Stimulated activated CD4-positive, alpha-beta T cell treated with anti-CD3 and anti-CD28 coated beads, Interleukin-4, amount 100 ng/mL, for 48 hours (primary cell): ENCODE results near the gene PPP2R5C.

Source experiments
- DNase-seq, 2 donors: peaks; one replicate each; pipeline ENCODE4 v3.0.0-alpha.2; 2020; ENCODE audit warnings: low read depth in 2 of 2

Gene PPP2R5C

GRCh38 chr14:101917413-101918017, 156.0 kb downstream of the PPP2R5C start:
- no peak for DNase-seq

GRCh38 chr14:101918065-101918989, 156.8 kb downstream of the PPP2R5C start:
- DNase-seq: no peak

GRCh38 chr14:101920271-101920670, 158.8 kb downstream of the PPP2R5C start:
- DNase-seq: no peak

- DNase-seq: no peak
Observed at GRCh38 chr14:101922866-101923265, 161.4 kb downstream of the PPP2R5C start.

GRCh38 chr14:101925152-101925551, 163.6 kb downstream of the PPP2R5C start:
- DNase-seq: no peak

- DNase-seq: no peak
Observed at GRCh38 chr14:101926085-101926484, 164.6 kb downstream of the PPP2R5C start.

GRCh38 chr14:101926620-101927019, 165.1 kb downstream of the PPP2R5C start:
- DNase-seq: no peak

- DNase-seq: peak in 1 of 2 donors; percentile 19
Observed at GRCh38 chr14:101927859-101928258, 166.3 kb downstream of the PPP2R5C start.

- no peak for DNase-seq
Observed at GRCh38 chr14:101928415-101928841, 166.9 kb downstream of the PPP2R5C start.

GRCh38 chr14:101929096-101929495, 167.6 kb downstream of the PPP2R5C start:
- DNase-seq: no peak

GRCh38 chr14:101929946-101930345, 168.4 kb downstream of the PPP2R5C start:
- DNase-seq: no peak

GRCh38 chr14:101932673-101933072, 171.2 kb downstream of the PPP2R5C start:
- no peak for DNase-seq

- DNase-seq: no peak
Observed at GRCh38 chr14:101933209-101933608, 171.7 kb downstream of the PPP2R5C start.

- DNase-seq: no peak
Observed at GRCh38 chr14:101934601-101935150, 173.2 kb downstream of the PPP2R5C start.

GRCh38 chr14:101937926-101938767, 176.6 kb downstream of the PPP2R5C start:
- DNase-seq: no peak

- no peak for DNase-seq
Observed at GRCh38 chr14:101939646-101940170, 178.2 kb downstream of the PPP2R5C start.

- no peak for DNase-seq
Observed at GRCh38 chr14:101944451-101944850, 182.9 kb downstream of the PPP2R5C start.

- DNase-seq: no peak
Observed at GRCh38 chr14:101945171-101945570, 183.7 kb downstream of the PPP2R5C start.

GRCh38 chr14:101947577-101947903, 186.0 kb downstream of the PPP2R5C start:
- no peak for DNase-seq

GRCh38 chr14:101947904-101948665, 186.6 kb downstream of the PPP2R5C start:
- DNase-seq: peak; percentile 99 to 100

- DNase-seq: no peak
Observed at GRCh38 chr14:101948666-101949216, 187.2 kb downstream of the PPP2R5C start.
